GM19035 (cell line): ENCODE results near the gene ADAMTS2.
"Not testable (repeated sequence)": the region's sequence is repeated elsewhere in the genome, so short reads cannot be mapped to it uniquely, and the experiment has no call there.

Source experiments
- ATAC-seq: cut with Tn5 transposase; IDR thresholded peaks from one replicate; pipeline ENCODE4 v1.9.1; 2021; ENCODE audit not compliant: unreplicated experiment

Gene ADAMTS2

DNA sequence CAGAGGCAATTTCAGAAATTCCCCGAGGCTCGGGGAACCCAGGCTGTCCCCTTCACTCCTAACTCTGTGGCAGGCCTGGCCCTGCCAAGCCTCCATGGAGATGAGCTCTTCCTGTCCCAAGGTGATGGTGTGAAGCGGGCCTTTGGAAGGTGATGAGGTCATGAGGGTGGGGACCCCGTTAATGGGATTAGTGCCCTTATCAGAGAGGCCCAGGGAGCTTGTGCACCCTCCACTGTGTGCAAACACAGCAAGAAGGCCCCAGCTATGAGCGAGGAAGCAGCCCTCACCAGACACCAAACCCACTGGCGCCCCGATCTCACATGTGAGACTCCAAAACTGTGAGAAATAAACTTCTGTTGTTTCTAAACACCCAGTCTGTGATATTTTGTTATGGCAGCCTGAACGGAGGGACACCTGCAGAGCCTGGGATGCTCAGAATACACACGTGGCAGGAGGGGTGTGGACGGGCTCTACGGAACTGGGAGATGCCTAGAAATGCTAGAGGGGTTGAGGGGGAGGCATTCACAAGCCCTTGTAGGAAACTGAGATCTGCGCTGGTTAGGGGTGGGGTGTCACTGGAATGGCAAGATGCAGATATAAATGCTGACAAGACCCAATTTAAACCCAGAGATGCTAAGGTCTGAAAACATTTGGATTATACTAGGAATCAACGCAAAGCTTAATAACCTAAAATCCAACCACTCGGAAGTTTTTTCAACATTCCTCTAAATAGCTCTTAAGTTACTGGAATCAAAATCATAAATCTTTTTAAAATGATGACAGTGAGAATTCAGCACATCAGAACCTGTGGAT is 46.9 kb downstream of the ADAMTS2 start:
- no peak for ATAC-seq

DNA sequence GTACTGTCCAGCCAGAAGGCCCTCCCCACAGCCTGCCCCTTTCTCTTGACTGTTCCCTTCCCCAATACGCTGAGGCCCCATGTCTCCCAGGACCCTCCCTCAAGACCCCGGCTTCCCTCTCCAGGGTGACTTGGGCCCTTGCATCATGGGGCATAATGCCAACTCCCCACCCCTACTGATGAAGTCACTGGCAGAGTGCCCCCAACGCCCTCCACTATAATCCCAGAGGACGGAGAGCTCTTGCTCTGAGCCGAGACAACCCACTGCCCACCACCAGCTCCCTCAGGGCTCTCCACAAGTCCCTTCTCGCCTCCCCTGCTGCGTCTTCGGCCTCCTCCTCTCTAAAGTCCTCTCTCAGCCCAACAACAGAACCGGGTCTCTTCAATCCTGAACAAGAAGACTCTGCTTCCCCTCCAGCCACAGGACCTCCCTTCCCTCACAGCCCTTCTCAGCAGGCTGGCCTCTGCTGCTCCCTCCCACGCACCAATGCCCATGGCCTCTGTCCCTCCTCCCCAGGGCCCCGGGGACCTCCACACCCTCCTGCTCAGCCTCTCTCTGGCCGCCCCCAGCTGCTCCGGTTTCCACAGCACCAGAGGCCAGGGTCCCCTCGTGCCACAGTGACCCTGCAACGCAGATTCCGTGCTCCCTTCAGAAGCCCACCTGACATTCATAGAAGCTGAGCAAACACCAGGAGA is 47.6 kb downstream of the ADAMTS2 start:
- no peak for ATAC-seq

DNA sequence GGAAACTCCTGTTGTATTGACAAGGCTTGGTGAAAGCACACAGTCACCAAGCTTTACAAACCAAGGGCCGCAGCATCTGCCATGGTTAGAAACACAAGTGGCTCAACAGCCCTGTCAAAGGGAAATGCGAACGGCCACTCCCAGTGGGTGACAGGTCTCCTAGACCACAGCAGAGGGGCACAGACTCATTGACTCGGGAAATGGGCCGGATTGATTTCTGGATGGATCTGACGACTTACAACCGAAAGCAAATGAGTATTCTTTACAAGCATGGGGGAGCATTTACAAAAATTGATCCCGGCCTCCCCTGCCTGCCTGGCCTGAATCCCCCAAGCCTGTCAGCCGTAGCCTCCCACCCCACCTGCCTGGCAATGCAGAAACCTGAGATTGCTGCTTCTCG is 48.2 kb downstream of the ADAMTS2 start:
- no peak for ATAC-seq

DNA sequence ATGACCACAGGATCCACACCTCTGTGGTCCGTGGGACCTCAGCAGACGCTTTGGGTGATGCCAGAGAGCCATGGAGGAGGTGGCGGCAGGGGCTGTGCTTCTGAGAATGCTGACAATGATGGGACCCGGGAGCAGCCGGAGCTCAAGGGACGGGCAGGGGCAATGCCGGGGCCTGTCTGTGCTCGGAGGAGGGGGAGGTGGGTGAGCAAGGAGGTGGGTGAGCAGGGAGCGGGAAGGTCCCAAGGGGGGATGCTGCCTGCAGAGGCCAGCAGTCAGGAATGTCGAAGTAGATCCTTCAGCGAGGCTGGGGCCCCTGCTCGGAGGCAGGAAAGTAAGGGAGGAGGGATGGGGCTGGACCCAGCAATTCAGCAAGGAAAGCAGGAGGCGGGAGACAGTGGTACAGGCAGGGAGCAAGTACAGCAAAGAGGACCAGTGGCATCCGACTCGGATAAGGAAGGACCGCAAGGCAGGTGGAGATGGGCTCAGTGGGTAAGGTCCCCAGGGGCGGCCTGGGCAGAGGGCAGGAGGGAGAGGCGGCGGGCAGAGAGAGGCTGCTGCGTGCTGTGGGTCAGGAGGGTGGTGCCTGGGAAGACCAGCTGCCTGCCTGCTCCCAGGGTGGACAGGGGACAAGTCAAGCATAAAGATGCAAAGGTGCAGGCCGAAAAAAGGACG is 49.0 kb downstream of the ADAMTS2 start:
- ATAC-seq, result no peak

DNA sequence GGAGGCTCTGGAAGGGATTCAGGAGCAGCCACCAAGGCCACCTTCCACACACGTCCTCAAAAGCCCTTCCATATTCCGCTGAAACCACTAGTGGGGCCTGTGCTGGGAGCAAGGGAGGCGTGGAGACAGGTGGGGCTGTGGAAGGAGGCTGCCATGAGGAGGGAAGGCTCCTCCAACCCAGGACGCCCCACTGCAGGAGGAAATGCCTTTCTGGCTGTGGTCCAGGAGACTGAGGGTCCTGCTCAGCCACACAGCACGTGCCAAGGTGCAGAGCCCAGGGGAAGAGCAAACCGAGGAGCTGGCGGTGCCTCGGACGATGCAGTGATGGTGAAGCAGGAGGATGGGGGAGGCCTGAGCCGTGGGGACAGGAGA is 49.5 kb downstream of the ADAMTS2 start:
- ATAC-seq, result no peak

DNA sequence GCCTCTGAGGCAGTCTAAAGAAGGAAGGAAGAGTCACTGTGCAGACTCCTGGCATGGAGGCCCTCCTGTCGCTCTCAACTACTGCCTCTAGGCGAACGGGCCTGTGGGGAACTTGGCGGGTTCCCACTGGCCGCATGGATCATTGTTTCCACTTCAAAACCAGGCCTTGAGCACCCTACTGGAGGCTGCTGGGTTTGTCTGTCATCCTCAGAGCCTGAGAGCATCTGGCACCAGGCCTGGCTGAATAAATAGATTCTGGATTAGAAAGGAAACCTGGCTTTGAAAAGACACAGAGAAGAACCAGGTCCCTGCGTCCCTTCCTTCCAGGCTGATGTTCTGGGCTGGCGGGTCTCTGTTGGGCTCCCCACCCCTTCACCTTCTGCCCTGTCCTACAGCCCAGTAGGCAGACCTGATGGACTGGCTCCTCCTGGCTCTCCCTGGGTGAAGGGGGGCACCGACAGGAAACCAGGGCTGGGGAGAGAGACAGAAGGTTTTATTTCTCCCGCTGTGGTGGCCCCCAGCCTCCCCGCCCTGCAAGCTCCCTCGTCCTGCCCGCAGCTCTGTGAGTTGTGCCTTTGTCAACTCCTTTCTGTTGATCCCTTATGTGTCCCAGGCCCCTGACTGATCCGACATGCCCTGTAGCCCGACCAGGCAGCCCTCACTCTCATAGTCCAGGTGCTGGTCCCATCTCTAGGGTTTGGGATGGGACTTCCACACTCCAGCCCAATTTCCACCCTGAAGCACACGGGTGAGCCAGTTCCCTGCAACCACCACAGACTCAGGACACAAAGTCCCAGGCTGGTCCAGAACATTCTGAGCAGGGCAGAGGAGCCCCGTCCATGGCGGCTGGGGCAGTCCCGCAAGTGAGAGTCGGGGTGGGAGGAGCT is 50.1 kb downstream of the ADAMTS2 start:
- ATAC-seq, result no peak

DNA sequence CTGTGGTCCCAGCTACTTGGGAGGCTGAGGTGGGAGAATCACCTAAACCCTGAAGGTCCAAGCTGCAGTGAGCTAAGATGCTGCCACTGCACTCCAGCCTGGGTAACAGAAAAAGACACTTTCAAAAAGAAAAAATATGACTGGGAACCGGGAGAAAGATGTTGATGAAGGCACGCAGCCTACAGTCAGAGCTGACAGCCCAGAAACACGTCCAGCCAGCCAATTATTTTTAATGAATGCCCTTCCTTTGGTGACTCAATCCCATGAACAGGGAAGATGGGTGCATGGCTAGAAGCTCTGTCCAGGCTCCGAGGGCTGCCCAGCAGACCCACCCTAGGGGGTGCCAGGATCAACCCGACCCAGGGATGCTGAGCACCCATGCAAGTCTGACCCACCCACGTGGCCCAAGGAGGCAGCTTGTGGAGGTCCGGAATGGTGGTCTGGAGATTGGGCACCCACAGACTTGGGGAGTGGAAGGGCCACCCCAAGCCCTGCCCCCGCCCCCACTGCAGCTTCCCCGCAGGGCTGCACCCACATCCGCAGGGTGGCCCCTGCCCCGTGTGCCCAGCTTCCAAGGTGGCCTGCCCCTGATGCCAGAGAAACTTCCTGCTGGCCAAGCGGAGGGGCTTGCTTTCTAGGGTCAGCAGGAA is 51.0 kb downstream of the ADAMTS2 start:
- ATAC-seq, result no peak

DNA sequence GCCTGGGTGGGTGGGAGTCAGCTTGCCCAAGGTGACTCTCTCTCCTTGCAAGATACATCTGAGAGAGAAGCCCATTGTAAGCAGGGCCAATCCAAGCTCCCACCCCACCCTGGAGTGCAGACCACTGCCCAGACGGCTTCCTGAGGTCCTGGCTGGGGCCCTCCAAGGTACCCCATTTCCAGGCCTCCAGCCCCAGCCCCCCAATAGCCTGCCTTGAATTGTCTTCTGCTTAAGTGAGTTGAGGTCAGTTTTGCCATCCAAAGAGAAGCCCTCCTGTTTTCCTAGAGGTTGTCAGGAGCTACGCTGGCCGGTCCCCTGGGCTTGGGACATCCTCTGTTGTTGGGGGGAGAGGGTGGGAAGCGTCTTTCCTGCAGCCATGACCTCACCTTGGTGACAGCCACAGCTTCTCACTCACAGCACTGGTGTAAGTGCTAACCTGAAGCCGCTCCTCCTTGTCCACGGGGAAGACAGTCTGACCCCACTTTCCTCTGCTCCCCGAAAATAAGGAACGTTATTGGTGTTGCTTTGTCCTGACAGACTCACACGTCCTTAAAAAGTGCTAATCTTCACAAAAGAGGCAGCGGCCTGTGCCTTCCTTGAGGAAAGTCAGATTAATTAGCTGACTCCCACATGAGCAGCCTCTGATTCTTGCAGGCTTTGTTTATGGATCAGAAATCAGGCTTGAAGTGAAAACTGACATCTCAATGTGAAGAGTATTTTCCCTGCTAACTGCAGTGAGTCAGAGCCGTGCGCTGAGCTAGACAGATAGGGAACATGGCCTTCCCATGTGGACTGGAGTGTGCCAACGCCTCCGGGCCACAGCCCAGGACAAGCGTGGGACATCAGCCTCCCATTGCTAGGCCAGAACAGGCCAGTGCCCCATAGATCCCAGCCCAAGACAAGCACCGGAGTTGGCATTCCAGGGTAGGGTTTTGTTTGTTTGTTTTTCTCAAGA is 52.3 kb downstream of the ADAMTS2 start:
- ATAC-seq, result no peak

DNA sequence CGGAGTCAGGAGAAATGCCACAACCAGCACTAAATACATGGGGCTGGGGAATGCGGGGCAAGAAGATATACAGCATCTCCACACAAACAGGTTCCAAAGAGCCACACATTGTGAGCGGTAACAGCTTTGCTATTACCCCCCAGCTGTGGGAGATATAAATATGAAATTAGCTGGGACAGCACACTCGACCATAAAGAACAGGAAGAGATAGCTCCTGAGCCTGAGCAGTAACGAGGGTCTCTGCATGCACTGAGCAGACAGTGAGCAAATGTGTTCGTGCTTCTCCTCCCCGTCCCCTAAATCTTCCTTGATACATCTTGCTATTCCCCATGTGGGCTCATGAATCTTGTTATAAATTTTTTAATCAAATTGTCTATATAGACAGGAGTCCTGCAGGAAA is 53.1 kb downstream of the ADAMTS2 start:
- no peak for ATAC-seq

DNA sequence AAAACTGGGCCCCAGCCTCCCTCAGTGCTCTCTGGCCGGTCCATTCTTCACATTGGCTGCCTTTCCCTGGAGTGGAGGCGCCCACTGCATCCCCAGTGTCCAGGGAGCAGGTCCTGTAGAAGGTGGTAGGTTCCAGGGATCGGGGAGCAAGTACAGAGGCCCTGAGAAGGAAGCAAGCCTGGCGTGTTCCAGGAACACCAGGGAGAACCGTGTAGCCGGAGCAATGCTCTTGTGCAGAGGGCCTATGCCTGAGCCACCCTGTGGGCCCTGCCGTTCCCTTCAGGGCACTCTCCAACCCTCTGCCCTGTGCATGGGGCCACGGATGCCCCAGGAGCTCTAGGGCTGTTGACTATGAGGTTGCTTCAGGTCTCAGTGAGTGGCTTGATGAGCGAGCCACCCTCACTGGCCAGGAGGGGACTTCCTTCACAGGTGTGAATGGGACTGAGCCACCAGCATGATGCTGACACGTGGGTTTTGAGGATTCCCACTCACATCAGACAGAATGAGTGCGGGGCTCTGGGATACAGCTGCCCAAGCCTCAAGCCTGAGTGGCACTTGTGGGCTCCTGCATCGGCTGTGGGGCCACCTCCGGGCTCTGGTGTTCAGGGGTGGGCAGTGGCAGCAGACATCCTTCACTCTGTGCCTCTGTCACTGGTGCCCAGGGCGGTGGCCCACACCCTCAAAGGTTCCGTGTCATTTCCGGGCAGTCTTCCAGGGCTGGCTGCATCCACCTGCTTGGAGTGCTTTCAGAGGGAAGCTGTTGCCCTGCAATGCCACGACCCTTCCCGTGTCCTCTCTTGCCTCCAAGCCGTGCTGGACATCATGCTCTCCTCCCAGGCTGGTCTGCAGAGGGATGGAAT is 54.4 kb downstream of the ADAMTS2 start:
- ATAC-seq, result no peak

DNA sequence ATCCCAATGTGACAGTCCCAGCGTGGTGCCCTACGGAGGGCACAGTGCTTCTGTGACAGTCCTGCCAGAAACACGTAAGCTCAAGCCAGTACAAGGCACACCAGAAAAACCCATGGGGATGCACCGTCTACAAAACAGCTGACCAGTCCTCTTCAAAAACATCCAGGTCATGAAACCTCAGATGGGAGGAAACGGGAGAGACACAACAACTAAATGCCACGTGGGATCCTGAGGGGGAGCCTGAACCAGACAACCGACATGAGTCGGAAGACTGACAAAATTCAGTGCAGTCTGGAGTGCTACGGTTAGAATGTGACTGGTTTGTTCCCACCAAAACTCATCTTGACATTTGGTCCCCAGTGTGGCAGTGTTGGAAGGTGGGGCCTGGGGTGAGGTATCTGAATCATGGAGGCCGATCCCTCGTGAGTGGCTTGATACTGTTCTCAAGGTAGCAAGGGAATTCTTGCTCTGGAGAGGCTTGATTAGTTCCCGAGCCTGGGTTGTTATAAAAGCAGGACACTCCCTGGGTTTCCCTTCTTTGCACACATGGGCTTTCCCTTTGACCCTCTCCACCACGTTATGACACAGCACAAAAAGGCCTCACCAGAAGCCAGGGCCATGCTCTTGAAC is 55.4 kb downstream of the ADAMTS2 start:
- ATAC-seq, result no peak

DNA sequence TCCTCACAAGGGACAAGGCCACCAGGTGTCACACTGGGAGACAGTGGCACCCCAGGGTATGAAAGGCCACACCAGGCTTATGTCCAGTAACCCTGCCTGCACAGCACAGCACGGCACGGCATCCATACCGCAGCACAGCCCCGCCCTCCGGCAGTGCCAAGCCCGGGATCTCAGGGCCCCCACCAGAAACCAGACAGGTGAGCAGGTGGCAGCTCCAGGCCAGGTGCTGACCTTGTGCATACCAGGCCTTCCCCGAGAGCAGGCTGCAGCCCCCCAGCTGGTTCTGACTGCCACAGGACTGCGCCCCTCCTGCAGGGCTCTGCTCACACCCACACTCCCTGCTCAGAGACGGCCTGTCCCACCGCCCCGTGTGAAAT is 56.5 kb downstream of the ADAMTS2 start:
- no peak for ATAC-seq

DNA sequence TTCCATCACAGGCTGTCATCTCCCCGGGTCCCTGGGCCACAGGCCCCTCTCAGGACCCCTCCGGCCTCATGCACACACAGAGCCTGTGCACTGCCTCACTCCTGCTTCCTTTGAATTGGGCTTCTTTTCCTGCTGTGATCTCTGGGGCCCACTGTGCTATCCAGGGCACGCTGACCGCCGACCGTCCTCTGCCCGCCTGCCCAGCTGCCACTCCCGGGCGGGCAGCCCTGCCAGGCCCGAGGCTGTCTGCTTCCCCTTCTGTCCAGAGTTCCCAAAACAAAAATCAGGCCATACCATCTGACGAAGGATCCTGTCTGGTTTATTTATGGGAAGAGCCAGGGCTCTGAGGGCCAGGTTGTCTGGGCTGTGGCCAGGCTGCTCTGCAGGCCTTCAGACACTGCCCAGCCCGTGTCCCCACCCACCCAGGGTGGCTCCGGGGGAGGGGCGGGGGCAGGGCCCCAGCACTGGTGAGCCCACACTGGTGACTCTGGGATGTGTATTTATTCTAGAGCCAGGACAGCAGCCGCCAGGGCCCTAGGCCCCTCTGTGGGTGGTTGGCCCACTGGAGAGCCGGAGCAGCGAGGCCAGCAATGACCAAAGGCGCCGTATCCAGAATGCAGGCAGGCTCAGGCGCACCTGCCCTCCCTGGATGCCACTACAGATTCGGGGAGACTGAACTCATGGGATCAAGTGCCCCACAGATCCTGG is 57.0 kb downstream of the ADAMTS2 start:
- ATAC-seq, result no peak

DNA sequence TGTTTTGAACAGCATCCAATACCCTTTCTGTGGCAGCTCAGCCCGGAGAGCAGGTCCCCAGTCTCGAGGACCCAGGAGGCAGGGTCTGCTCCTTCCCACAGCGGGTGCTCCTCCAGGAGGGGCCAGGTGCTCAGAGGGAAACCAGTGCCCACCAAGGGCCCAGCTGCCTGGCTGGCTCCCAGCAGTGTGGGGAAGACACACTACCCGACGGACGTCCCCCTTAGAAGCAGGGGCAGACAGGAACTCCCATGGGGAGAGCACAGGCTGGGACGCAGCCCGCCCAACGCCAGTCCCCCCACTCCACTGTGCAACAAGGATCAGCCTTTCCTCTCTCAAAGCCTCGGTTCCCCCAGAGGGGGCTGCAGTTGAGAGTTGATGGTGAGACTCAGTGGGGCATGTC is 57.6 kb downstream of the ADAMTS2 start:
- no peak for ATAC-seq

DNA sequence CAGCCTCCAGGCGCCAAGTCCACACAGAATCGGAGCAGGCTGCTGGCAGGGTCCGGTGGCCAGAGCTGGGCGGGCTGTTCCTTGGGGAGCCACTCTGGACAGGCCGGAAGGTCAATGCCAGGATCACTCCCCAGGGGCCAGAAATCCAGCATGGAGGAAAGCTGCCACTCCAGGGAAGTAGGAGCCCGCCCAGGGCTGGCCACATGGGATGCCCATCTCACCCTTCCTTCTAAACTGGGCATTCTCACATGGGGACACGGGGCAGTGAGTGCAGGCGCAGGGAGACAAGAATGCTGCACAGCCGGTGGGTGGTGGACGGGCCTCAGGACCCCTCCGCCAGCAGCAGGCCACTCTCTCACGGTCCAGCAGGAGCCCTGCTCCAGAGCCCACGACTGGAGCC is 58.2 kb downstream of the ADAMTS2 start:
- no peak for ATAC-seq

DNA sequence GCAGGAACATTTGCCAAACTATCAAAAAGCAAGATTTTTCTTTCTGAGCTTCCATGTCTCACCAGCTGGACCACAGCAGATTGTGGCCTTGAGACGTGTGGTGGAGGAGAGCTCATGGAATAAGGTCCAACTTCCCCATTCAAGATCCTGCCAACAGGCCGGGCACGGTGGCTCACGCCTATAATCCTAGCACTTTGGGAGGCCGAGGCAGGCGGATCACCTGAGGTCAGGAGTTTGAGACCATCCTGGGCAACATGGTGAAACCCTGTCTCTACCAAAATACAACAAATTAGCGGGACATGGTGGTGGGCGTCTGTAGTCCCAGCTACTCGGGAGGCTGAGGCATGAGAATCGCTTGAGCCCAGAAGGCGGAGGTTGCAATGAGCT is 59.5 kb downstream of the ADAMTS2 start:
- not testable (repeated sequence) for ATAC-seq

DNA sequence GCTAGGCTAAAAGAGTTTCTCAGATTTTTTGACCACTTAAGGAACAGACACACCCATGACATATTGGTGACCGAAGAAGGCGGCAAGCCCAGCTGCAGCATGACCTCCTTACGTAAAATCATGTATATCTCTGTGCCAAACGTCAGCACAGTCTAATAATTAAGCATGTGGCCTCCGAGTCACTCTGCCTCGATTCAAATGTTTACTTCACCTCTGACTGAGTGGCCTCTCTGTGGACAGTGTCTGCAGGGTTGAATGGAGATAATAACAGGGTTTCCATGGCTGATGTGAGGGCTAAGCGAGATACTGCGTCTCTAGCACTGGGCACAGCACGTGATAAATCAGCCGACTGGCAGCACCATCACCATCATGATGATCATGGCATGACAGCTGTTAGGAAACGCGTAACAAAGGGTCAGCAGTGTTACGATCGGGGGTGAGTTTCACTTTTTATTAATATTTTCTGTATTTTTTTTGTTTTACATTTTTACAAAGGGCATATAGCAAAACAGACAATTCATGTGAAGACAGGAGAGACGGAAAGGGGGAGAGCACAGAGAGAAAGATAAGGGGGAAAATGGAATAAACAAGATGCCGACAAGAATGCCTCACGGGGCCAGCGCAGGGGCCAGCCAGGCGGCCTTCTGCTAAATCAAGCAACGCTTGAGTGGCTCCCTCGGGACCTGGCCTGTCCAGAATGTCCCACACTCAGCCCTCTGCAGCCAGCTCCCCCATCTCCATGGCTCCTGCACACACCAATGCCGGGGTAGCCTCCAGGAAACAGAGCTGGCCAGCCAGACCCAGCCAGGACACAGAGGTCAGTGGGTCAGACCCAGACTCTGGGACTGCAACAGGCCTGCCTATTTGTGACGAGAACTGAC is 60.3 kb downstream of the ADAMTS2 start:
- no peak for ATAC-seq
